SK-N-MC (cell line): Measurements from ENCODE around the gene GPAM.

Source experiments
- EZH2 ChIP-seq: fragments of 200-600 bp; sonication (generic); IDR thresholded peaks from one replicate; pipeline ENCODE4 v1.6.1; 2017; ENCODE audit warnings: antibody characterized with exemption
- FOXP2 ChIP-seq: optimal IDR thresholded peaks from 2 replicates; pipeline ENCODE3; 2011; ENCODE audit warnings: mild to moderate bottlenecking, moderate library complexity; ENCODE audit not compliant: insufficient read depth; ENCODE audit errors: extremely low read length, control extremely low read depth
- POLR2AphosphoS5 ChIP-seq: IDR thresholded peaks from 2 replicates; pipeline ENCODE4 v1.6.1; 2012; ENCODE audit warnings: mild to moderate bottlenecking, low read depth, low read length, borderline replicate concordance

GRCh38 chr10:112189465-112189864 is 5.9 kb upstream of the GPAM start:
- TF ChIP-seq EZH2 = no peak
- no peak for TF ChIP-seq POLR2AphosphoS5
- no peak for TF ChIP-seq FOXP2
